NT2/D1 (cell line): ENCODE measurements around the gene SNRNP48.

Source experiments
- SUZ12 ChIP-seq: IDR thresholded peaks from 2 replicates; pipeline ENCODE4 v1.6.1; 2011; ENCODE audit not compliant: insufficient read length, insufficient read depth; ENCODE audit errors: extremely low read depth
- YY1 ChIP-seq: IDR thresholded peaks from 2 replicates; pipeline ENCODE4 v1.6.1; 2011; ENCODE audit not compliant: insufficient read length, insufficient read depth
- ZNF274 ChIP-seq: IDR thresholded peaks from 2 replicates; pipeline ENCODE4 v1.6.1; 2011; ENCODE audit warnings: mild to moderate bottlenecking, low read depth, low read length

- TF ChIP-seq YY1, result no peak
- TF ChIP-seq ZNF274, result no peak
- no peak for TF ChIP-seq SUZ12
These were observed 46.1 kb upstream of the SNRNP48 start for GRCh38 chr6:7543789-7544424.
